ENCODE data around the gene MCUB.
"Not testable (repeated sequence)": the region's sequence is repeated elsewhere in the genome, so short reads cannot be mapped to it uniquely, and the experiment has no call there.

MCUB gene, protein sequence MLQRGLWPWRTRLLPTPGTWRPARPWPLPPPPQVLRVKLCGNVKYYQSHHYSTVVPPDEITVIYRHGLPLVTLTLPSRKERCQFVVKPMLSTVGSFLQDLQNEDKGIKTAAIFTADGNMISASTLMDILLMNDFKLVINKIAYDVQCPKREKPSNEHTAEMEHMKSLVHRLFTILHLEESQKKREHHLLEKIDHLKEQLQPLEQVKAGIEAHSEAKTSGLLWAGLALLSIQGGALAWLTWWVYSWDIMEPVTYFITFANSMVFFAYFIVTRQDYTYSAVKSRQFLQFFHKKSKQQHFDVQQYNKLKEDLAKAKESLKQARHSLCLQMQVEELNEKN

GRCh38 chr4:109559983-109560686, at the start of gene MCUB:
Gene MCUB, plus strand, starts transcription at chr4:109560246. Its CDS starts 92 bp downstream, at chr4:109560338.
- DNase-seq: peak; percentile 91

DNA sequence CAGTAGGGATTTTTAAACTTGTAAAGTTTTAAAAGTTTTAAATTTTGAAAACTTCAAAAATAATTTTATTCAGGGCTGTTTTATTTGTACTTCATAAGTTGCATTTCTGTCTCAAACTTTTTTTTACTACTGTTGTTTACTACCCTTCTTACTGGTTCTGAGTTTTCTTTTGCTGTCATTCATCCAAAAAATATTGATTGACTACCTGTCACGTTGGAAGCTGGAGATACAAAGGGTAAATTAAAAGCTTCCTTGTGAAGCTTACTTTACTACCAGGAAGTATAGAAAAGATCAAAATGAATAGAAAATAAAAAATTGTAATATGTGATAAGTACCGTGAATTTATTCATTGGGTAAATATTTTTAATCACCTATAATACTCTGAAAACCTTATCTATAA, 49.4 kb upstream of the MCUB start:
- DNase-seq: no peak

GRCh38 chr4:109511414-109511813, 48.6 kb upstream of the MCUB start:
- DNase-seq: no peak

- not testable (repeated sequence) for DNase-seq
These were observed 46.7 kb upstream of the MCUB start for GRCh38 chr4:109513368-109513767.

DNA sequence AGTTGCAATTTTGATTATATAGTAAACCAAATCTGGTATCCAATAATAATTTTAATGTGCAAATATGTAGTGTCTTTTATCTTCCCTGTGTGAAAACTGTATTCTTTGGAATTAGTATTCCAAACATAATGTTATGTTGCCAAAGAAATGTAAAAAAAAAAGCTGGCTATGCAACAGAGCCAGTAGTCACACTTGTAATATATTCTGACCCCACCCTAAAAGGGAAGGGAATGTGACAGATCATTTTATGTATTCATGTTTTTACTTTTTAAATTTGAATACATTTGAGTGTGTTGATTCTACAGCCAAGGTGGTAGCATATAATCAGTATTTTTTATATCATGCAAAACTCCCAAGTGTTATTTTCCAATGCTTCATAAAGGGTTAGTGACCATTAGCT, 27.9 kb upstream of the MCUB start:
- DNase-seq: no peak

DNA sequence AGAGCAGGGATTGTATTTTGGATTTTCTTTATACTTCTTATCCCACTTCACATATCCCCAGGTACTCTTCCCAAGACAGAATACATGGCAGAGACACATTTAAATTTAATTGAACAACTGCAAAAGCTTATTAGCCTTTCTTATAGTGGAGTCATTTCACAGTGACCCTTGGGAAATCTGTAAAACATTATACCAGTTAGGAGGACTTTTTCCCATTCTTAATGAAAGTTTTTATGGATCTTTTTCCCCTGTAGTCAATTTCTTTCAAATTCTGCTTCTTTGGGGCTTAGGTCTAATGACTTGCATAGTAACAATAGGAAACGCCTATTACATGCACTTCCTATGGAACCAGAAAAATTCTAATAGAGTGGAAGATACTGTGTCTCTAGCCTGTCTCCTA, 14.6 kb upstream of the MCUB start:
- no peak for DNase-seq

GRCh38 chr4:109547394-109547793, 12.7 kb upstream of the MCUB start:
- no peak for DNase-seq

DNA sequence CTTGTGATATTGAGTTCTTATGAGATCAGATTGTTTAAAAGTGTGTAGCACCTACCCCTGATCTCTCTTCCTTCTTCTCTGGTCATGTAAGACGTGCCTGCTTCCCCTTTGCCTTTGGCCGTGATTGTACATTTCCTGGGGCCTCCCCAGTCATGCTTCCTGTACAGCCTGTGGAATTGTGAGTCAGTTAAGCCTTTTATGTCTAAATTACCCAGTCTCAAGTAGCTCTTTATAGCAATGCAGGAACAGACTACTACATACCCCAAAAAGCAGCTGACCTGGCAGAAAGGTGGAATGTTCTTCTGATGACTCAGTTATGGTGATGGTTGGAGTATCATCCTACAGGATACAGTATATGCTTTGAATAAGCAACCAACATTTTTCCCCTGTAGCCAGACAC, 11.4 kb upstream of the MCUB start:
- no peak for DNase-seq

- no peak for DNase-seq
These were observed 7.8 kb upstream of the MCUB start for GRCh38 chr4:109552237-109552636.

- no peak for DNase-seq
These were observed 6.9 kb upstream of the MCUB start for GRCh38 chr4:109553130-109553529.

DNA sequence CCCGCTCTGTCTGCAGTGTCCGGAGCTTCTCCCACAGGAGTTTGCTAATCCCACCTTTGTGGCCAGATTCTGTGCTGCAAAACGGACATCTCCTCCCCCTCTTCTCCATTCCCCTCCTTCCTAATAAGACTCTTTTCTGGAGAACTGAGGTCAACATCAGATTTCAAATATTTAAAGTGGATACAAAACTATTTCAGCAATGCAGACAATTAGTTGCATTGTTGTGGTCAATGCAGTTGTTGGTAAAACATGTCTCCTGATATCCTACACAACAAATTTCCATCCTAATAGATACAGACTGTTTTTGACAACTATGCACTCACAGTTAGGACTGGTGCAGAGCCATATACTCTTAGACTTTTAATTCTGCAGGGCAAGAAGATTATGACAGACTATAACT, 5.1 kb upstream of the MCUB start:
- DNase-seq: no peak

GRCh38 chr4:109557433-109557832, 2.6 kb upstream of the MCUB start:
- no peak for DNase-seq

- DNase-seq: not testable (repeated sequence)
These were observed 2.0 kb upstream of the MCUB start for GRCh38 chr4:109558095-109558494.

- DNase-seq: peak; percentile 43
These were observed 442 bp upstream of the MCUB start for GRCh38 chr4:109559625-109559982.

- DNase-seq: peak; percentile 4
These were observed 828 bp downstream of the MCUB start for GRCh38 chr4:109560687-109561461.

DNA sequence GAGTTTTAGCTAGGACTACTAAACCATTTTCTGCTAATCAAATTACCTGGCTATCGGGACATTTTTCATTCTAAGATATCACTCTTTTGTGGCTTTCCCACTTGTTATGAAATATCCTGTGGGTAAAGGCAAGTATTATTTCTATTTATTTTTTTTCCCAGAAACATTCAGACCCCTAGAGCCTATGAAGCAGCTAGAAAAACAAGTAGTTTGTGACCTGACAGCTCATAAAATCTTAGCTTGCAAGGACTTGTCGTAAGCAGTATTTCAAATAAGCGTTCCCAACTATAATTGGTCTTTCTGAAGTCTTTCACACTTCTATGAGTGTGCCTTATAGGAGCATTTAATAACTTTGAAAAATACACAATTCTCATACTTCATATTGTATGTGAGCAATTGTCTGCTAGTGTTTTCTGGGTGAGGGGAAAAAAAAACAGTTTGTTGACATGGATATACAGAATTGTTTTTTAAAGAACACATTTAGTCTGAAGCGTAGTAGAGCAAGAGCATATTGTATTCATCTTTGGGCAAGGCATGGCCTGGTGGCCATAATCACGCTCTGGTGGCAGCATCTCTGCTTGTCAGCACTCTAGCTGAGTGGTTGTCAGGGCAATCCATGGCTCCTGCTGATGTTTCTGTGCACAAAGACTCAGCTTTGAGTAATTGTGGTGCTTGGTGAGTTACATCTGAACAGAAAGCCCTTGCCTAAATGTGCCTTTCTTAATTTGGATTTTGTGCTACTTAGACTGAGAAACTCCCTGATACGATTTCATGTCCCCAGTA, 2.6 kb downstream of the MCUB start:
- peak; percentile 11 for DNase-seq

- DNase-seq: no peak
These were observed 11.4 kb downstream of the MCUB start for GRCh38 chr4:109571494-109571893.

GRCh38 chr4:109572154-109572553, 12.1 kb downstream of the MCUB start:
- no peak for DNase-seq

DNA sequence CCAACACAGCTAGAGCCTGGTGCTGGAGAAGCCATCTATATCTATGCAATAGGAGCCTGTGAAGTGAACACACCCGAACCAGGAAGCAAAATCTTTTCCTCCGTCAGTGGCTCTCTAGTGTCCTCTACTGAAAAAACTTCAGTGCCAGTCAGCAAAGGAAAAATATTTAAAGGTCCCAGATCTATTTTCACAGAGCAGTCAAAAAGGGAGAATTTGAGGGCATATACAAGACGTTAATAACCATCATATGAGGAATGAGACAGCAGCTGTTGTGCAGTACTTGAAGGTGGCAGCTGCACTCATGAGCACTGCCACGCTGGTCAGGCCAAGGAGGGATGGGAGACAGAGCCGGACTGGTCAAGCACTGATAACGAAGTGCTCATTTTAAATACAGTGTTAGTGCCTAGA, 14.4 kb downstream of the MCUB start:
- peak; percentile 25 for DNase-seq

- peak; percentile 24 for DNase-seq
These were observed 15.1 kb downstream of the MCUB start for GRCh38 chr4:109574931-109575804.

- DNase-seq: peak; percentile 76
These were observed 16.4 kb downstream of the MCUB start for GRCh38 chr4:109576462-109576861.

GRCh38 chr4:109578846-109579245, 18.8 kb downstream of the MCUB start:
- DNase-seq: no peak
